ENCODE results near the gene TJP1. TPM values are rescaled to one million over a fixed set of nuclear protein-coding genes. Genes with fewer than 3 reads are reported as not detected.
"Not testable (repeated sequence)": the region's sequence is repeated elsewhere in the genome, so short reads cannot be mapped to it uniquely, and the experiment has no call there.

Gene TJP1
- total and polyA plus RNA-seq, 9 of the 15 experiments (the other 6 are each of a cell fraction or from before 2014, with no cell fraction given): 9.1 to 39.3 (median 28.0) TPM

GRCh38 chr15:29664406-29664805 lies 157.9 kb downstream of the TJP1 start:
- H3K79me2 ChIP-seq (ENCODE audit: control insufficient read depth, insufficient read depth, low read length): no peaks in the 10 kb centered on the region
- no peak overlapping the region for H3K4me3 ChIP-seq
- FAIRE-seq (no peak), ATAC-seq (no peak), DNase-seq (ENCODE audit: extremely low read depth in 1 of 4, low spot score in 3 of 4) (no peak)
- no peak for TF ChIP-seq U2AF2 (optimal IDR thresholded peaks at IDR 0.05; ENCODE audit: low read depth, low read length)
- no peak for TF ChIP-seq DIDO1 (tag; IDR thresholded peaks at IDR 0.05; ENCODE audit: low read depth)
- H3K4me1 ChIP-seq (replicated peaks in 1 of 2; ENCODE audit: control insufficient read depth in 2 of 2, insufficient read depth in 2 of 2, low read length in 2 of 2): no peaks in the 10 kb centered on the region
- intact Hi-C loops (cut with micrococcal nuclease): no loop called here
- 2% methylated on average over 11 of the region's 13 CpGs for WGBS (ENCODE audit: insufficient coverage, low coverage, missing lambda C conversion rate)
- no peaks in the 10 kb centered on the region for H4K20me1 ChIP-seq (replicated peaks; ENCODE audit: control insufficient read depth, insufficient read depth, low read length)
- H3K4me2 ChIP-seq (ENCODE audit: insufficient read depth, low read length): no peak overlapping the region
- H2AFZ ChIP-seq (ENCODE audit: low read depth, low read length): no peak overlapping the region
- ChIA-PET POLR2A (no interaction called here), CTCF (ENCODE audit: low intra/inter-chr PET ratio) (no interaction called here)
- H3K36me3 ChIP-seq (ENCODE audit: control insufficient read depth, insufficient read depth, low read length): no peaks in the 10 kb centered on the region
- in situ Hi-C loops (cut with MboI): loop anchor here (10.0 kb wide), 1 partner anchor 410 kb away; no protein-coding TSS in a partner anchor
- H3K27ac ChIP-seq (ENCODE audit: extremely low read depth, low read depth, low read length): no peak overlapping the region
- peaks cover 2 to 16% of the 10 kb centered on the region in 2 experiments; a peak in 3 of 5 replicates for H3K27me3 ChIP-seq (ENCODE audit: control insufficient read depth in 2 of 2, insufficient read depth in 2 of 2, low read length in 2 of 2)
- no peaks in the 10 kb centered on the region for H3K9me3 ChIP-seq (replicated peaks; ENCODE audit: control insufficient read depth, insufficient read depth, low read depth, low read length)
- H3K9me1 ChIP-seq (ENCODE audit: control insufficient read depth, insufficient read depth, low read length): no peaks in the 10 kb centered on the region
- no peak overlapping the region for H3K9ac ChIP-seq (ENCODE audit: insufficient read depth in 1 of 2, low read depth in 2 of 2, low read length in 2 of 2)
- no TSS peak for BruUV-seq (replicated peaks)

DNA sequence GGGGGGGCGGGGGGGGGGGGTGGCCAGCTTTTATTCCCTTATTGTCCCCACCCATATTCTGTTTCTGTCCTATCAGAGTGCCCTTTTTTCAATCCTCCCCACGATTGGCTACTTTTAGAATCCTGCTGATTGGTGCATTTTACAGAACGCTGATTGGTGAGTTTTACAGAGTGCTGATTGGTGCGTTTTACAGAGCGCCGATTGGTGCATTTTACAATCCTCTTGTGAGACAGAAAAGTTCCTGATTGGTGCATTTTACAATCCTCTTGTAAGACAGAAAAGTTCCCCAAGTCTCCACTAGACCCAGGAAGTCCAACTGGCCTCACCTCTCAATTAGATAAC lies 164.8 kb downstream of the TJP1 start:
- BruUV-seq (replicated peaks); H3K9me1 ChIP-seq (ENCODE audit: control insufficient read depth, insufficient read depth, low read length); H3K9ac ChIP-seq (ENCODE audit: insufficient read depth in 1 of 2, low read depth in 2 of 2, low read length in 2 of 2); intact Hi-C loops (cut with micrococcal nuclease); H3K36me3 ChIP-seq (ENCODE audit: control insufficient read depth, insufficient read depth, low read length); H3K4me1 ChIP-seq (replicated peaks in 1 of 2; ENCODE audit: control insufficient read depth in 2 of 2, insufficient read depth in 2 of 2, low read length in 2 of 2); DNase-seq (ENCODE audit: extremely low read depth in 1 of 4, low spot score in 3 of 4); H3K4me2 ChIP-seq (ENCODE audit: insufficient read depth, low read length); H3K9me3 ChIP-seq (replicated peaks; ENCODE audit: control insufficient read depth, insufficient read depth, low read depth, low read length); FAIRE-seq; in situ Hi-C loops (cut with MboI); H4K20me1 ChIP-seq (replicated peaks; ENCODE audit: control insufficient read depth, insufficient read depth, low read length); H3K79me2 ChIP-seq (ENCODE audit: control insufficient read depth, insufficient read depth, low read length); H3K27me3 ChIP-seq (ENCODE audit: control insufficient read depth in 2 of 2, insufficient read depth in 2 of 2, low read length in 2 of 2); H3K27ac ChIP-seq (ENCODE audit: extremely low read depth, low read depth, low read length); H2AFZ ChIP-seq (ENCODE audit: low read depth, low read length): not testable (repeated sequence)
- 41% methylated on average over 5 of the region's 6 CpGs for WGBS (ENCODE audit: insufficient coverage, low coverage, missing lambda C conversion rate)
- TF ChIP-seq, protein P1, sequence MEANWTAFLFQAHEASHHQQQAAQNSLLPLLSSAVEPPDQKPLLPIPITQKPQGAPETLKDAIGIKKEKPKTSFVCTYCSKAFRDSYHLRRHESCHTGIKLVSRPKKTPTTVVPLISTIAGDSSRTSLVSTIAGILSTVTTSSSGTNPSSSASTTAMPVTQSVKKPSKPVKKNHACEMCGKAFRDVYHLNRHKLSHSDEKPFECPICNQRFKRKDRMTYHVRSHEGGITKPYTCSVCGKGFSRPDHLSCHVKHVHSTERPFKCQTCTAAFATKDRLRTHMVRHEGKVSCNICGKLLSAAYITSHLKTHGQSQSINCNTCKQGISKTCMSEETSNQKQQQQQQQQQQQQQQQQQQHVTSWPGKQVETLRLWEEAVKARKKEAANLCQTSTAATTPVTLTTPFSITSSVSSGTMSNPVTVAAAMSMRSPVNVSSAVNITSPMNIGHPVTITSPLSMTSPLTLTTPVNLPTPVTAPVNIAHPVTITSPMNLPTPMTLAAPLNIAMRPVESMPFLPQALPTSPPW (CRISPR knock-in tag; IDR thresholded peaks at IDR 0.05): peak; percentile 42; the same call in 1 of the 2 replicates
- peak; percentile 87 for TF ChIP-seq ZNF316 (IDR thresholded peaks at IDR 0.05)
- TF ChIP-seq, protein P2, sequence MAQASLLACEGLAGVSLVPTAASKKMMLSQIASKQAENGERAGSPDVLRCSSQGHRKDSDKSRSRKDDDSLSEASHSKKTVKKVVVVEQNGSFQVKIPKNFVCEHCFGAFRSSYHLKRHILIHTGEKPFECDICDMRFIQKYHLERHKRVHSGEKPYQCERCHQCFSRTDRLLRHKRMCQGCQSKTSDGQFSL (CRISPR knock-in tag; IDR thresholded peaks at IDR 0.05): not testable (repeated sequence)
- TF ChIP-seq, protein P2 (tag; IDR thresholded peaks at IDR 0.05): 0 out of 4 replicates have a peak, but pooled peaks of 1 of the 2 experiments have one; percentile 35
- TF ChIP-seq ASH1L (IDR thresholded peaks at IDR 0.05; ENCODE audit: borderline replicate concordance, low read depth, partially characterized antibody): peak; percentile 38
- peak; percentile 57 for TF ChIP-seq C11orf30 (IDR thresholded peaks at IDR 0.05; ENCODE audit: low read depth)
- CTCF ChIA-PET (ENCODE audit: low intra/inter-chr PET ratio): interaction anchor here (0.7 to 1.1 kb wide), 2 partner anchors 268 to 419 kb away, joined by 3 to 4 read pairs; no protein-coding TSS in a partner anchor
- peak; percentile 65 for ATAC-seq
- POLR2A ChIA-PET: interaction anchor here (0.7 to 1.0 kb wide), 2 partner anchors 44 to 178 kb away, joined by 3 read pairs; no protein-coding TSS in a partner anchor
- H3K4me3 ChIP-seq: peak overlapping the region; percentile 38; the same call in 1 of the 2 replicates
